GM18507 (cell line): ENCODE results near the gene DEFB112.

ENCODE experiments used
- DNase-seq: peaks from one replicate; pipeline ENCODE4 v3.0.0; 2011; ENCODE audit warnings: low read depth; ENCODE audit not compliant: insufficient read length; ENCODE audit errors: extremely low spot score
- FAIRE-seq: peaks from 2 replicates; lab custom pipeline; 2011; peaks lifted over from hg19 to GRCh38; lab: Jason Lieb, UNC

Gene DEFB112

DNA sequence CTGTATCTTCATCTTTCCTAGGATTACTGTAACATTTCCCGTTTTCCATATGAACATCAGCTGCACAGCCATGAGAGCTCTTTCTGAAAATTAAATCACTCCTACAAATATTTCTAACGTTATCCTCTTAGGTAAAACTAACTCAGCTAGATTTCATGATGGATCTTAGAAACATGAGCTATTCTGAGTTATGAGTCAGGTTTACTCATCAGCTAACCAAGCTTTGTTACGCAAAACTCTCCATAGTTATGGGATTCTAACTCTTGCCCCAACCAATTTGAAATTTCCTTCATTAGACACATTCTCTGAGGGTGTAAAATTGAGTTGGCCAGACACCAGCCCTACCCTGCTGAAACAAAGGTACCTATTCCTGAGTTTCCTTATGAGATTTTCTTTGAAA is 41.9 kb downstream of the DEFB112 start:
- DNase-seq (no peak), FAIRE-seq (no peak)

DNA sequence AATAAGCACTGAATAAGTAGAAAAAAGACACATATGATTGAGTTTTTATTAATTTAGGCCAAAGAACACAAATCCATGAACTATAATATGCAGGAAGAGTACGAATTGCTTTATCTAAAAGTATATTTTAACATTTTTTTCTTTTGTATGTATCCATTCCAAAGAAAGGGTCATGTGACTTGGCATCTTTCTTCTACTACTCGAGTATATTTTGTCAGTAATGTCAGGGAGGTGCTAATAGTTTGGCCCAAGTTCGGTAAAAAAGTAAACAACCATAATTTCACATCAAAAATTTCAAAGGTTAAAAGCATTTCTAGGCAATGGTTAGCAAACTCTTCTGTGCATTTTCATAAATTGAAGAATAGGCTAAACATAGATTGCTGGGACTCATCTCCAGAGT is 46.6 kb downstream of the DEFB112 start:
- no peak for DNase-seq
- FAIRE-seq = no peak

DNA sequence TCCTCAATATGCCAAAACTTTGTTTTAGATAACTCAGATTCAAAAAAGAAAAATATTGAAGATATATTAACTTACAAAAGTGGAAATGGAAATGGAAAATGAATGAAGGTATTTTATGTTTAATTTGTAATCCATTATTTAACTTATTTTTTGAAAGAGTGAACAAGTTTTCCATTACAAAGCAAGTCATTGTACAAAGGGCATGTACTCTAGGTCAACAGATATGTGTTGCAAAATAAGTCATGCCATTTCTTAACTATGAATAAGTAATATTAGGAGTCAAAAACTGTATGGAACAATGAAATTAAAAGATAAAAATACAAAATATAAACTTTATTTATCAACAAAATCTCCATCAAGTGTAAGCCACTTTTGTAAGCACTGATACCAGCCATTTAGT is 54.5 kb downstream of the DEFB112 start:
- FAIRE-seq = no peak
- DNase-seq = no peak
